H9 (cell line): Measurements from ENCODE around the gene COASY. TPM values are rescaled to one million over a fixed set of nuclear protein-coding genes. Genes with fewer than 3 reads are reported as not detected.

ENCODE experiments used
- DNase-seq: peaks from one replicate; pipeline ENCODE4 v3.0.0-alpha.2; 2017
- H2AFZ ChIP-seq: one replicate; pipeline ENCODE4 v1.6.1; 2013; ENCODE audit warnings: mild to moderate bottlenecking, low read length, control low read depth, moderate library complexity
- H2AK5ac ChIP-seq: 2 replicates; pipeline ENCODE4 v1.6.1; 2013; ENCODE audit warnings: low read length, control low read depth, mixed read lengths; ENCODE audit not compliant: insufficient read length
- H2BK120ac ChIP-seq: one replicate; pipeline ENCODE4 v1.6.1; 2013; ENCODE audit warnings: low read depth, mild to moderate bottlenecking, low read length, control low read depth, inconsistent platforms; ENCODE audit not compliant: poor library complexity, severe bottlenecking
- H2BK12ac ChIP-seq: 2 replicates; pipeline ENCODE4 v1.6.1; 2013; ENCODE audit warnings: low read length, control low read depth, mixed read lengths, low read depth; ENCODE audit not compliant: insufficient read length
- H2BK15ac ChIP-seq: 2 replicates; pipeline ENCODE4 v1.6.1; 2013; ENCODE audit warnings: low read depth, low read length, control low read depth
- H2BK20ac ChIP-seq: one replicate; pipeline ENCODE4 v1.6.1; 2013; ENCODE audit warnings: low read depth, mild to moderate bottlenecking, low read length, control low read depth, inconsistent platforms; ENCODE audit not compliant: poor library complexity, severe bottlenecking
- H2BK5ac ChIP-seq: 2 replicates; pipeline ENCODE4 v1.6.1; 2013; ENCODE audit warnings: low read length, control low read depth, mixed read lengths; ENCODE audit not compliant: insufficient read length
- H3K14ac ChIP-seq: 2 replicates; pipeline ENCODE4 v1.6.1; 2013; ENCODE audit warnings: low read length, control low read depth; ENCODE audit not compliant: insufficient read depth
- H3K18ac ChIP-seq: 2 replicates; pipeline ENCODE4 v1.6.1; 2013; ENCODE audit warnings: low read depth, mild to moderate bottlenecking, mixed read lengths, low read length, control low read depth; ENCODE audit not compliant: insufficient read length
- H3K23ac ChIP-seq: 2 replicates; pipeline ENCODE4 v1.6.1; 2013; ENCODE audit warnings: low read length, control low read depth, mixed read lengths, low read depth; ENCODE audit not compliant: insufficient read length
- H3K23me2 ChIP-seq: 2 replicates; pipeline ENCODE4 v1.6.1; 2013; ENCODE audit warnings: low read depth, mild to moderate bottlenecking, mixed read lengths, low read length, control low read depth; ENCODE audit not compliant: insufficient read length, poor library complexity, severe bottlenecking
- H3K27ac ChIP-seq: 2 replicates; pipeline ENCODE4 v1.5.1; 2013; ENCODE audit warnings: low read length, control low read depth, mixed read lengths, low read depth; ENCODE audit not compliant: insufficient read length
- H3K27me3 ChIP-seq: 2 replicates; pipeline ENCODE4 v1.6.1; 2013; ENCODE audit warnings: low read length, control low read depth, inconsistent platforms; ENCODE audit not compliant: insufficient read depth
- H3K4ac ChIP-seq: 2 replicates; pipeline ENCODE4 v1.6.1; 2013; ENCODE audit warnings: low read depth, mild to moderate bottlenecking, control low read depth, inconsistent platforms, low read length, moderate library complexity
- H3K4me1 ChIP-seq: 2 replicates; pipeline ENCODE4 v1.6.1; 2013; ENCODE audit warnings: low read length, control low read depth, inconsistent platforms; ENCODE audit not compliant: insufficient read depth
- H3K4me2 ChIP-seq: 2 replicates; pipeline ENCODE4 v1.6.1; 2013; ENCODE audit warnings: low read length, control low read depth, mixed read lengths; ENCODE audit not compliant: insufficient read length, insufficient read depth
- H3K56ac ChIP-seq: 2 replicates; pipeline ENCODE4 v1.6.1; 2013; ENCODE audit warnings: low read depth, mild to moderate bottlenecking, mixed read lengths, low read length, control low read depth; ENCODE audit not compliant: insufficient read length
- H3K79me1 ChIP-seq: 2 replicates; pipeline ENCODE4 v1.6.1; 2013; ENCODE audit warnings: low read depth, mild to moderate bottlenecking, moderate library complexity, low read length, control low read depth, inconsistent platforms; ENCODE audit not compliant: insufficient read depth, poor library complexity, severe bottlenecking
- H3K79me2 ChIP-seq: 2 replicates; pipeline ENCODE4 v1.6.1; 2013; ENCODE audit warnings: low read length, control low read depth, inconsistent platforms; ENCODE audit not compliant: insufficient read depth
- H3K9ac ChIP-seq: 2 replicates; pipeline ENCODE4 v1.6.1; 2013; ENCODE audit warnings: low read length, control low read depth, mixed read lengths; ENCODE audit not compliant: insufficient read length; ENCODE audit errors: extremely low read depth
- H3K9me3 ChIP-seq: one replicate; pipeline ENCODE4 v1.6.1; 2013; ENCODE audit warnings: low read depth, low read length, inconsistent platforms; ENCODE audit not compliant: control insufficient read depth
- H3T11ph ChIP-seq: one replicate; pipeline ENCODE4 v1.6.1; 2013; ENCODE audit warnings: mild to moderate bottlenecking, low read length, control low read depth, inconsistent platforms
- H4K20me1 ChIP-seq: one replicate; pipeline ENCODE4 v1.6.1; 2013; ENCODE audit not compliant: control insufficient read depth, insufficient read length, insufficient read depth
- H4K5ac ChIP-seq: 2 replicates; pipeline ENCODE4 v1.6.1; 2013; ENCODE audit warnings: low read depth, mild to moderate bottlenecking, mixed read lengths, low read length, control low read depth; ENCODE audit not compliant: insufficient read length
- H4K8ac ChIP-seq: replicated peaks from 2 replicates; pipeline ENCODE4 v1.6.1; 2013; ENCODE audit warnings: low read length, control low read depth, mixed read lengths, low read depth; ENCODE audit not compliant: insufficient read length
- H4K91ac ChIP-seq: 2 replicates; pipeline ENCODE4 v1.6.1; 2013; ENCODE audit warnings: low read depth, mild to moderate bottlenecking, moderate library complexity, mixed read lengths, low read length, control low read depth; ENCODE audit not compliant: insufficient read length
- H3K27ac Mint-ChIP-seq, 3 experiments: 2 replicates in 2 of 3; 3 replicates in 1 of 3; pipeline ENCODE4 v1.8.0; 2020 to 2021; ENCODE audit warnings: mixed read lengths in 3 of 3, mild to moderate bottlenecking in 1 of 3, moderate library complexity in 1 of 3
- H3K27me3 Mint-ChIP-seq: 2 replicates; pipeline ENCODE4 v1.8.0; 2021; ENCODE audit warnings: low read depth, mild to moderate bottlenecking, moderate library complexity, mixed read lengths
- H3K36me3 Mint-ChIP-seq, 3 experiments: 2 replicates in 2 of 3; 3 replicates in 1 of 3; pipeline ENCODE4 v1.8.0; 2020 to 2021; ENCODE audit warnings: low read depth in 3 of 3, mixed read lengths in 3 of 3; ENCODE audit not compliant: insufficient read depth in 1 of 3
- H3K4me1 Mint-ChIP-seq, 2 experiments: 2 replicates each; pipeline ENCODE4 v1.8.0; 2020; ENCODE audit warnings: mixed read lengths in 2 of 2
- H3K4me3 Mint-ChIP-seq, 2 experiments: 2 replicates in 1 of 2; 3 replicates in 1 of 2; pipeline ENCODE4 v1.8.0; 2020 to 2021; ENCODE audit warnings: mild to moderate bottlenecking in 2 of 2, mixed read lengths in 2 of 2, moderate library complexity in 1 of 2
- H3K9me3 Mint-ChIP-seq, 2 experiments: 2 replicates in 1 of 2; 3 replicates in 1 of 2; pipeline ENCODE4 v1.8.0; 2020; ENCODE audit warnings: mild to moderate bottlenecking in 2 of 2, mixed read lengths in 2 of 2, moderate library complexity in 1 of 2
- CTCF ChIP-seq: fragments of 200-600 bp; sonication (generic); conservative IDR thresholded peaks from 3 replicates; pipeline ENCODE4 v1.8.0; 2021; ENCODE audit warnings: antibody characterized with exemption, mild to moderate bottlenecking
- WGBS: extraction: QIAGEN DNeasy Blood & Tissue Kit; methylation state at CpG from one replicate; pipeline ENCODE4 v1.1.7; 2013; ENCODE audit warnings: missing lambda C conversion rate, low lambda C conversion rate, mixed read lengths; ENCODE audit not compliant: insufficient read length; ENCODE audit errors: extremely low coverage; 5-methylcytosine and 5-hydroxymethylcytosine counted together
- total RNA-seq: library from RNA; stranded (reverse); gene quantifications from 2 replicates; pipeline ENCODE4 v1.2.1, GENCODE V29; 2021

COASY gene
- total RNA-seq, 1 experiment from 2014 or later, result 84.1 TPM

GRCh38 chr17:42518046-42518754 is 43.7 kb upstream of the COASY start:
- Mint-ChIP-seq H3K9me3 (no peaks in the 10 kb centered on the region), H3K4me3 (peak overlapping the region in 1 of 2 experiments; percentile 6; a peak in 1 of 5 replicates), H3K27me3 (peaks cover 8% of the 10 kb centered on the region), H3K36me3 (peaks cover 0 to 46% (median 34%) of the 10 kb centered on the region in 3 experiments; a peak in 5 of 7 replicates), H3K4me1 (peaks cover 25 to 40% of the 10 kb centered on the region in 2 experiments), H3K27ac (no peak overlapping the region)
- H2BK20ac ChIP-seq, result no peak overlapping the region
- H2AFZ ChIP-seq, result no peak overlapping the region
- WGBS, result no CpG with 5 or more reads among the region's 9 CpGs
- H3K14ac ChIP-seq, result no peak overlapping the region
- no peak overlapping the region for H3K9ac ChIP-seq
- H3K4me2 ChIP-seq, result no peak overlapping the region
- H3K23ac ChIP-seq, result no peak overlapping the region
- peaks cover 2% of the 10 kb centered on the region; the same call in 1 of the 2 replicates for H3K27me3 ChIP-seq
- H3K79me1 ChIP-seq, result no peaks in the 10 kb centered on the region
- H3T11ph ChIP-seq, result no peak overlapping the region
- H2BK5ac ChIP-seq, result no peak overlapping the region
- no peak overlapping the region for H4K5ac ChIP-seq
- H3K9me3 ChIP-seq, result no peaks in the 10 kb centered on the region
- H2BK12ac ChIP-seq, result no peak overlapping the region
- DNase-seq, result peak; percentile 22
- H3K79me2 ChIP-seq, result no peaks in the 10 kb centered on the region
- no peak for TF ChIP-seq CTCF
- H4K8ac ChIP-seq, result no peak overlapping the region
- H3K27ac ChIP-seq, result no peak overlapping the region
- no peaks in the 10 kb centered on the region for H4K20me1 ChIP-seq
- H2AK5ac ChIP-seq, result no peak overlapping the region
- no peak overlapping the region for H3K4ac ChIP-seq
- H3K4me1 ChIP-seq, result peaks cover 11% of the 10 kb centered on the region; the same call in 1 of the 2 replicates
- no peak overlapping the region for H2BK15ac ChIP-seq
- H3K56ac ChIP-seq, result no peak overlapping the region
- H2BK120ac ChIP-seq, result no peak overlapping the region
- H3K18ac ChIP-seq, result no peak overlapping the region
- no peak overlapping the region for H4K91ac ChIP-seq
- no peaks in the 10 kb centered on the region for H3K23me2 ChIP-seq
